Heart left ventricle (tissue), 16 donors: ENCODE measurements around the gene NCS1. TPM values are rescaled to one million over a fixed set of nuclear protein-coding genes. Genes with fewer than 3 reads are reported as not detected.

Experiments
- ATAC-seq, 4 donors: fragments of 200-7000 bp; cut with Tn5 transposase; one replicate each; pipeline ENCODE4 v1.9.1; 2020 to 2022; ENCODE audit warnings: moderate library complexity in 4 of 4, mild to moderate bottlenecking in 3 of 4, moderate number of reproducible peaks in 1 of 4
- DNase-seq, 5 donors: peaks; one replicate each; pipeline ENCODE4 v3.0.0-alpha.2; 2020
- H3K27ac ChIP-seq, 12 donors: fragments of 200-600 bp; sonication (generic) in 4 of 12; one replicate each; pipeline versions ENCODE4 v1.5.0 to v1.8.0; 2016 to 2022; ENCODE audit warnings: mild to moderate bottlenecking in 2 of 12
- H3K27me3 ChIP-seq, 9 donors: fragments of 200-600 bp; sonication (generic) in 2 of 9; one replicate each; pipeline versions ENCODE4 v1.5.1 to v1.8.0; 2016 to 2022; ENCODE audit warnings: mild to moderate bottlenecking in 3 of 9
- H3K36me3 ChIP-seq, 9 donors: fragments of 200-600 bp; sonication (generic) in 2 of 9; one replicate each; pipeline versions ENCODE4 v1.5.0 to v1.8.0; 2018 to 2022; ENCODE audit warnings: mild to moderate bottlenecking in 2 of 9
- H3K4me1 ChIP-seq, 12 donors: fragments of 200-600 bp; sonication (generic) in 4 of 12; one replicate each; pipeline versions ENCODE4 v1.5.0 to v1.8.0; 2016 to 2022; ENCODE audit warnings: mild to moderate bottlenecking in 3 of 12
- H3K4me3 ChIP-seq, 12 donors: fragments of 200-600 bp; sonication (generic) in 4 of 12; one replicate each; pipeline versions ENCODE4 v1.5.0 to v1.8.0; 2017 to 2022; ENCODE audit warnings: mild to moderate bottlenecking in 9 of 12, moderate library complexity in 4 of 12
- H3K9me3 ChIP-seq, 12 donors: fragments of 200-600 bp; sonication (generic) in 4 of 12; one replicate each; pipeline versions ENCODE4 v1.5.0 to v1.8.0; 2016 to 2022; ENCODE audit warnings: mild to moderate bottlenecking in 1 of 12
- POLR2A ChIP-seq, 2 donors: fragments of 450-650 bp; IDR thresholded peaks; one replicate each; pipeline ENCODE4 v1.6.1; 2017; ENCODE audit warnings: antibody characterized with exemption in 2 of 2, mild to moderate bottlenecking in 2 of 2, moderate library complexity in 2 of 2
- WGBS, 4 donors: extraction: QIAGEN DNeasy Blood & Tissue Kit in 2 of 4; methylation state at CpG; one replicate each; pipeline versions ENCODE4 v1.1.5 to v1.1.7; 2013 to 2018; 5-methylcytosine and 5-hydroxymethylcytosine counted together
- intact Hi-C, 10 donors: fragments of 100-400 bp; cut with DNase I; formaldehyde crosslinking; loops; one replicate each; pipeline versions ENCODE4 v1.11.1 to v1.14.2; 2022
- polyA plus RNA-seq, 2 donors: library from polyadenylated mRNA; stranded (reverse); fragments of 200-250 nt; gene quantifications; one replicate each; pipeline ENCODE4 v1.2.3, GENCODE V29; 2013
- total RNA-seq, 9 donors: library from RNA; depleted of rRNA in 2 of 9; stranded (reverse); fragments of >200 nt in 2 of 9; fragmentation: NEBNext Ultra II Directional in 3 of 9; extraction: Animal tissue kit (Norgen Biotek cat#: 25700) in 3 of 9; gene quantifications; one replicate each; pipeline versions ENCODE4 v1.1.0 to v1.2.4, GENCODE V29; 2016 to 2023
- TF ChIP-seq, protein P1 (sequence below), 12 donors: fragments of 200-600 bp; sonication (generic) in 4 of 12; IDR thresholded peaks; one replicate each; pipeline versions ENCODE4 v1.5.0 to v1.8.0; 2018 to 2022; ENCODE audit warnings: antibody characterized with exemption in 12 of 12, mild to moderate bottlenecking in 5 of 12
- donor health status: ischemic (EF 13 %, LVEDD 7.1; RV severe dilation, severe dysfunction).
- donor health status: healthy with polysubstance abuse.
- donor health status: DM: no; HTN: yes; CAD: no.
- donor health status: DM: no; HTN: no; CAD: no.
- donor health status: ischemic (EF 25% LVEDD 6.9; RV normal size, moderate dysfunction).
- donor health status: ischemic (EF 25% LVEDD 5.7; RV mildly dilated, moderate dysfunction).
- donor health status: healthy.
- donor health status: DM: yes; HTN: yes; CAD: no.
- donor health status: ischemic (EF 35%, LVEDD 5.7; RV mildly dilated, moderate dysfunction).
- donor health status: nonischemic (EF 11% LVEDD 7.7; RV severe dilation, severe dysfunction).
- donor health status: DM: yes; HTN: yes; CAD: no.
- donor health status: PGD.
- donor health status: ischemic (EF 29% LVEDD 5.4; RV normal size, mild dysfunction).
- donor health status: nonischemic (EF 23%, LVEDD 6.1; RV moderate dilation, normal function).

The NCS1 gene
- total and polyA plus RNA-seq, 11 donors: 2.3 to 15.9 (median 9.4) TPM

DNA sequence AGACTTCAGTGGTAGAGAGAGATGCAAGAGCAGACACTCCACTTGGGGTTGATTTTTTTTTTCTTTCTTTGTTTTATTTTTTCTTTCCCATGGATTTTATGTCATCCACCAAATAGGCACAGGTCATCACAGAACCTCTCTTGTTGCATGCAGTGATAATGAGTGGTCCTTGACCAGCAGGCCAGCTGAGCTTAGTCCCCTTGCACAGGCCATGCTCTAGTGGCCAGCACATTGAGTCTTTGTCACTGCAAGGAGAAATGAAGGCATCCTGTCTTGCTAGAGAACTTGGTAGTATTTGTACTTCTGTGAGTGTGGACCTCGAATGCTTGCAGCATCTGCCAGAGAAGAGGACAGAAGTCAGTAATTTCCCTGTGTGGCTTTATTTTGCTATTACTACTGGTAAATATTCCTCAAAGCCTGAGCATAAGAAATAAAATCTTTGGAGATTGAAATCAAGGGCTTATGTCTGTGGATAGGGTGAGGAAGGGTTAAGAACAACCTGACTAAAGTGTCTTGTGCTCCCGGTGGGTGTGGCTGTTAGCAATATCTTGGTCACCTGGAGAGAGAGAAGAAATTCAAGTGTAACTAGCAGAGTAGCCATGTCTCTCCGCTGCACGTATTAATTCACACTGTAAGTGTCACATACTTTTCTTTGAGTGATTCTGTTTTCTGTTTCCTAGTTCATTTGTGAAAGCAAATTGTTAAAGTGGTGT lies 45.3 kb upstream of the NCS1 start:
- intact Hi-C loops: no loop called here
- Histone ChIP-seq H3K4me3 (no peak overlapping the region), H3K9me3 (no peaks in the 10 kb centered on the region), H3K27me3 (no peaks in the 10 kb centered on the region), H3K36me3 (peaks cover 0 to 82% (median 60%) of the 10 kb centered on the region in 9 donors), H3K27ac (peak overlapping the region in 1 of 12 donors; percentile 93), H3K4me1 (peaks cover 0 to 33% (median 13%) of the 10 kb centered on the region in 12 donors)
- no peak for ATAC-seq
- 66 to 91% (median 73%) methylated on average over 4 of the region's 4 CpGs for WGBS, 4 donors
- no peak for DNase-seq
- TF ChIP-seq POLR2A (IDR thresholded peaks at IDR 0.05): no peak
- TF ChIP-seq, protein P1, sequence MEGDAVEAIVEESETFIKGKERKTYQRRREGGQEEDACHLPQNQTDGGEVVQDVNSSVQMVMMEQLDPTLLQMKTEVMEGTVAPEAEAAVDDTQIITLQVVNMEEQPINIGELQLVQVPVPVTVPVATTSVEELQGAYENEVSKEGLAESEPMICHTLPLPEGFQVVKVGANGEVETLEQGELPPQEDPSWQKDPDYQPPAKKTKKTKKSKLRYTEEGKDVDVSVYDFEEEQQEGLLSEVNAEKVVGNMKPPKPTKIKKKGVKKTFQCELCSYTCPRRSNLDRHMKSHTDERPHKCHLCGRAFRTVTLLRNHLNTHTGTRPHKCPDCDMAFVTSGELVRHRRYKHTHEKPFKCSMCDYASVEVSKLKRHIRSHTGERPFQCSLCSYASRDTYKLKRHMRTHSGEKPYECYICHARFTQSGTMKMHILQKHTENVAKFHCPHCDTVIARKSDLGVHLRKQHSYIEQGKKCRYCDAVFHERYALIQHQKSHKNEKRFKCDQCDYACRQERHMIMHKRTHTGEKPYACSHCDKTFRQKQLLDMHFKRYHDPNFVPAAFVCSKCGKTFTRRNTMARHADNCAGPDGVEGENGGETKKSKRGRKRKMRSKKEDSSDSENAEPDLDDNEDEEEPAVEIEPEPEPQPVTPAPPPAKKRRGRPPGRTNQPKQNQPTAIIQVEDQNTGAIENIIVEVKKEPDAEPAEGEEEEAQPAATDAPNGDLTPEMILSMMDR (IDR thresholded peaks at IDR 0.05): no peak

DNA sequence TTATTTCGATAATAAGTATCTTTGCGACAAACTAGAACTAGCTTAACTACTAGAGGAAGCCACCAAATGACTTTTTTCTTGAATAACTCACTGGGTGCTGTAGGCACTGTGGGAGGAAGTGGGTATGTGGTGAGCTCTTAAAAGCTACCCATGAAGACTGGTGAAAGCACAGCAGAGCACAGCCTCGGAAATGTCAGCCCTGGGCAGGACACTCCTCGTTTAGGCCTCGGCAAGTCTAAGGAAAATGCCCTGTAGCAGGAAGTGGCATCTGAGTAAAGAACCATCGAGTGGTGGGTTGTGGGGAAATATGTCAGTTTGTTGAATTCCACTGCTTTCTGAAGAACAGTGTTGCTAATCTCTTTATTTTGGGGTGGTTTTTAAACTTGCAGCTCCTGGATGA lies 44.0 kb upstream of the NCS1 start:
- Histone ChIP-seq H3K27ac (peak overlapping the region; percentile 20 to 93 (median 60)), H3K4me3 (peak overlapping the region in 2 of 12 donors; percentile 10 to 29), H3K9me3 (no peaks in the 10 kb centered on the region), H3K36me3 (peaks cover 0 to 75% (median 56%) of the 10 kb centered on the region in 9 donors), H3K27me3 (no peaks in the 10 kb centered on the region), H3K4me1 (peaks cover 0 to 33% (median 13%) of the 10 kb centered on the region in 12 donors)
- no peak for DNase-seq
- TF ChIP-seq, protein P1 (IDR thresholded peaks at IDR 0.05): no peak
- no peak for TF ChIP-seq POLR2A (IDR thresholded peaks at IDR 0.05)
- WGBS, 4 donors: 72 to 77% (median 74%) methylated on average over 6 of the region's 6 CpGs
- intact Hi-C loops: no loop called here
- peak in 3 of 4 donors; percentile 27 to 62 (median 46) for ATAC-seq

DNA sequence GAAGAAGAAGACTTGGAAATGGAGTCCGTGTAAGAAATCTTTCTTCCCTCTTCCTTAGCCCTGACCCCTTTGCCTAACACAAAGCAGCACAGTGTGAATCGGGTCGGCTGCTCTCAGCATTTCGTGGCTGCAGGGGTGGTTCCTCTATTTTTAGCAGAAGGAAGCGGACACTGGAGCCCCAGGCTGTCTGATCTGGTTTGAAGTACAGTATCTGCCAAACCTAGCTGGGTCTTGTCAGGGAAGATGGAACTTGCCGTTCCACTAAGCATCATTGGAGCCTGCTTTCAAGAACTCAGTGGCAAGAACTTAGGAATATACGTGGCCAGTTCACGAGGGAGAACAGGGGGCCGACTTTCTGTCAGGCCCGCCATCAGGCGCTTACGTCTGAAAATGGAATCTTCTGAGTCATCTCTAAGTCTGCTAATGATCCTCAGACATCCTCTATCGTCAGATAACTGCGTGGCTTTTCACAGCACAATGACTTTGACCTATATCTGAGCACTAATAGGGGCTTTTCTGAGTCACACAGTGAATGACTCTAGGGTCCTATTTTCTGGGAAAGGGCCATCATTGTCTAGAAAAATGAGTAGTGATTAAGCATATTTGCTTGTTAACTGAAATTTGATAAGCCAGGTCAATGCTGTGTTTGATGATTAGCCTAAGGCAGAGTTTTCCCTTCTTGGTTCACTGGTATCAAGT lies 43.3 kb upstream of the NCS1 start:
- H3K4me3 ChIP-seq: peak overlapping the region in 2 of 12 donors; percentile 10 to 29
- no peak for TF ChIP-seq POLR2A (IDR thresholded peaks at IDR 0.05)
- TF ChIP-seq, protein P1 (IDR thresholded peaks at IDR 0.05): no peak
- H3K4me1 ChIP-seq: peaks cover 0 to 33% (median 13%) of the 10 kb centered on the region in 12 donors
- WGBS, 4 donors: 37 to 47% (median 42%) methylated on average over 14 of the region's 14 CpGs
- intact Hi-C loops: no loop called here
- DNase-seq (peak; percentile 60 to 78 (median 69)), ATAC-seq (peak; percentile 87 to 95 (median 91))
- peak overlapping the region; percentile 20 to 93 (median 60) for H3K27ac ChIP-seq
- H3K36me3 ChIP-seq: peaks cover 0 to 73% (median 51%) of the 10 kb centered on the region in 9 donors
- no peaks in the 10 kb centered on the region for H3K27me3 ChIP-seq
- H3K9me3 ChIP-seq: no peaks in the 10 kb centered on the region

DNA sequence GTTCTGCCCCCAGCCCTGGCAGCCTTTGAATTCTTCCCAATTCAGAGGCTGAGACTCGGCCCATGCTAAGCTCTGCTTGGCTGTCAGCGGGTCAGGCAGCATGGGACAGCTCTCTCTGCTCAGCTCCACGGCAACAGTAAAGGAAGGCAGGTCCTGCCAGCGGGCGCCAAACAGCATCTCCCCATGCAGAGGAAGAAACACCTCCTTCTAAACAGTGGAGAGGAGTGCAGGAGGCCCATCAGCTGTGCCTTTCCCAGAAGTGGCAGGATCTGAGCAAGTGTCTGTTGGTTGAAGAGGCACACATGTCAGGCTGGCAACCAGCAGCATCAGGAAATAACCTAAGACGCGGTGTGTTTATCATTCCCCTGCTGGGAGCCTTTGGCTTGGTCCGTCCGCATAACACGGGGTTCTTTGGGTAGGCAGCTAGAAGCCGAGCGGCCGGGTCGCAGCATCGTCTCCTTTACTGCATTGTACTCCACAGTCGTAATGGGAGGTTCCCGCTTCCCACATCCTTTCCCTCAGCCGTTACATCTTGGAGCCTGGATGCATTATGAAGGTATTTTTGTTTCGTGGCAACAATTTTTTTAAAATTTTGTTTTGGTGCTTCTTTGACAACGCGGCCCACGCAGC lies 42.7 kb upstream of the NCS1 start:
- peak overlapping the region in 11 of 12 donors; percentile 20 to 93 (median 62) for H3K27ac ChIP-seq
- H3K4me1 ChIP-seq: peaks cover 0 to 33% (median 13%) of the 10 kb centered on the region in 12 donors
- TF ChIP-seq, protein P1 (IDR thresholded peaks at IDR 0.05): no peak
- TF ChIP-seq POLR2A (IDR thresholded peaks at IDR 0.05): no peak

More for the DNA sequence above, 42.7 kb upstream of the NCS1 start:
- 86 to 92% (median 88%) methylated on average over 22 of the region's 22 CpGs for WGBS, 4 donors
- DNase-seq: peak in 1 of 5 donors; percentile 49
- Histone ChIP-seq H3K36me3 (peaks cover 0 to 66% (median 50%) of the 10 kb centered on the region in 9 donors), H3K4me3 (no peak overlapping the region), H3K27me3 (no peaks in the 10 kb centered on the region), H3K9me3 (no peaks in the 10 kb centered on the region)
- intact Hi-C loops: no loop called here
- ATAC-seq: peak in 2 of 4 donors; percentile 19 to 42
